Caco-2 (cell line): Measurements from ENCODE around the gene KRTAP4-4. TPM values are rescaled to one million over a fixed set of nuclear protein-coding genes. Genes with fewer than 3 reads are reported as not detected.

Experiments used
- BruUV-seq: library from RNA; stranded (reverse); fragments of 400-500 nt; replicated peaks from 2 replicates; lab custom pipeline; 2021; lab: Mats Ljungman, UMichigan
- CTCF ChIA-PET: fragments of 300-600 bp; sonication (Branson Sonifier 250); formaldehyde crosslinking; loops from one replicate; lab custom pipeline; 2022; ENCODE audit warnings: antibody characterized with exemption; lab: Charles Lee
- POLR2A ChIA-PET: fragments of 300-600 bp; sonication (Branson Sonifier 250); formaldehyde crosslinking; loops from one replicate; lab custom pipeline; 2022; ENCODE audit warnings: antibody characterized with exemption; lab: Charles Lee
- DNase-seq, 2 experiments: peaks; one replicate each; pipeline versions ENCODE4 v3.0.0 to v3.0.0-alpha.2; 2020 to 2022
- H3K27me3 ChIP-seq: replicated peaks from 2 replicates; pipeline ENCODE4 v1.6.0; 2011; ENCODE audit warnings: low read length; ENCODE audit not compliant: control insufficient read depth, insufficient read depth
- H3K36me3 ChIP-seq: 2 replicates; pipeline ENCODE4 v1.5.1; 2011; ENCODE audit warnings: low read length; ENCODE audit not compliant: control insufficient read depth, insufficient read depth
- H3K4me1 ChIP-seq: fragments of 250-450 bp; sonication (Bioruptor Pico); 2 replicates; pipeline ENCODE4 v1.5.1; 2020; ENCODE audit warnings: mild to moderate bottlenecking
- H3K4me3 ChIP-seq: 2 replicates; pipeline ENCODE4 v1.5.1; 2011; ENCODE audit warnings: low read depth, mild to moderate bottlenecking, control low read depth, low read length
- H3K9me3 ChIP-seq: fragments of 250-450 bp; sonication (Bioruptor Pico); 2 replicates; pipeline ENCODE4 v1.5.1; 2020; ENCODE audit warnings: mild to moderate bottlenecking, moderate library complexity
- H3K27ac Mint-ChIP-seq: one replicate; pipeline ENCODE4 v1.8.0; 2022; ENCODE audit warnings: mixed read lengths; ENCODE audit not compliant: unreplicated experiment
- H3K27me3 Mint-ChIP-seq: one replicate; pipeline ENCODE4 v1.8.0; 2022; ENCODE audit warnings: mixed read lengths; ENCODE audit not compliant: insufficient read depth, unreplicated experiment
- H3K36me3 Mint-ChIP-seq: one replicate; pipeline ENCODE4 v1.8.0; 2022; ENCODE audit warnings: mild to moderate bottlenecking, mixed read lengths; ENCODE audit not compliant: insufficient read depth, unreplicated experiment
- H3K4me1 Mint-ChIP-seq: one replicate; pipeline ENCODE4 v1.8.0; 2022; ENCODE audit warnings: low read depth, mixed read lengths; ENCODE audit not compliant: unreplicated experiment
- H3K4me3 Mint-ChIP-seq: one replicate; pipeline ENCODE4 v1.8.0; 2022; ENCODE audit warnings: mild to moderate bottlenecking, moderate library complexity, mixed read lengths; ENCODE audit not compliant: unreplicated experiment
- H3K9me3 Mint-ChIP-seq: one replicate; pipeline ENCODE4 v1.8.0; 2022; ENCODE audit warnings: mixed read lengths; ENCODE audit not compliant: unreplicated experiment
- CTCF ChIP-seq, 2 experiments: fragments of 200-600 bp in 1 of 2; IDR thresholded peaks; 1 replicate in 1 of 2; 2 replicates in 1 of 2; pipeline versions ENCODE4 v1.5.1 to v1.8.0; 2011 to 2022; ENCODE audit warnings: antibody characterized with exemption in 1 of 2, control low read depth in 1 of 2, inconsistent platforms in 1 of 2, low read depth in 1 of 2, low read length in 1 of 2, mild to moderate bottlenecking in 1 of 2, moderate library complexity in 1 of 2; ENCODE audit not compliant: insufficient read depth in 1 of 2, severe bottlenecking in 1 of 2, unreplicated experiment in 1 of 2
- intact Hi-C: fragments of 100-400 bp; cut with micrococcal nuclease; formaldehyde crosslinking; loops from one replicate; pipeline ENCODE4 v1.10.0; 2022; ENCODE audit not compliant: unreplicated experiment
- total RNA-seq: library from RNA; stranded (reverse); gene quantifications from 2 replicates; pipeline ENCODE4 v1.2.3, GENCODE V29; 2022

KRTAP4-4 gene
- total RNA-seq, 1 experiment from 2014 or later = not detected

GRCh38 chr17:41171886-41172285 lies 11.3 kb upstream of the KRTAP4-4 start:
- no peaks in the 10 kb centered on the region for H3K36me3 Mint-ChIP-seq
- CTCF ChIA-PET = no interaction called here
- Histone ChIP-seq H3K4me1 (no peaks in the 10 kb centered on the region), H3K4me3 (no peak overlapping the region), H3K27me3 (no peaks in the 10 kb centered on the region), H3K9me3 (no peaks in the 10 kb centered on the region), H3K36me3 (no peaks in the 10 kb centered on the region)
- intact Hi-C loops = no loop called here
- no peak overlapping the region for H3K4me3 Mint-ChIP-seq
- H3K27ac Mint-ChIP-seq = no peak overlapping the region
- POLR2A ChIA-PET = no interaction called here
- no peak for TF ChIP-seq CTCF (IDR thresholded peaks at IDR 0.05; ENCODE audit: insufficient read depth in 1 of 2, low read depth in 1 of 2, low read length in 1 of 2, severe bottlenecking in 1 of 2, unreplicated experiment in 1 of 2)
- H3K4me1 Mint-ChIP-seq = no peaks in the 10 kb centered on the region
- H3K9me3 Mint-ChIP-seq = no peaks in the 10 kb centered on the region
- BruUV-seq = no TSS peak
- H3K27me3 Mint-ChIP-seq = no peaks in the 10 kb centered on the region
- DNase-seq = no peak

GRCh38 chr17:41168121-41168520 lies 7.6 kb upstream of the KRTAP4-4 start, which contains the start of gene KRTAP4-3:
KRTAP4-3 (minus strand) TSS chr17:41168221; CDS start chr17:41168172, 49 bp downstream.
- H3K27me3 Mint-ChIP-seq = no peaks in the 10 kb centered on the region
- no peak for DNase-seq
- BruUV-seq = no TSS peak
- no peak within 1 kb of the TSS for H3K27ac Mint-ChIP-seq
- ChIA-PET POLR2A (no interaction called here), CTCF (no interaction called here)
- TF ChIP-seq CTCF (IDR thresholded peaks at IDR 0.05; ENCODE audit: insufficient read depth in 1 of 2, low read depth in 1 of 2, low read length in 1 of 2, severe bottlenecking in 1 of 2, unreplicated experiment in 1 of 2) = no peak
- no peak within 1 kb of the TSS for H3K4me3 Mint-ChIP-seq
- intact Hi-C loops = no loop called here
- Histone ChIP-seq H3K9me3 (no peaks in the 10 kb centered on the region), H3K4me3 (no peak within 1 kb of the TSS), H3K36me3 (no peaks in the 10 kb centered on the region), H3K4me1 (no peaks in the 10 kb centered on the region), H3K27me3 (no peaks in the 10 kb centered on the region)
- H3K36me3 Mint-ChIP-seq = no peaks in the 10 kb centered on the region
- H3K4me1 Mint-ChIP-seq = no peaks in the 10 kb centered on the region
- H3K9me3 Mint-ChIP-seq = no peaks in the 10 kb centered on the region

- intact Hi-C loops = no loop called here
- Histone ChIP-seq H3K9me3 (no peaks in the 10 kb centered on the region), H3K4me1 (no peaks in the 10 kb centered on the region), H3K4me3 (no peak overlapping the region), H3K27me3 (no peaks in the 10 kb centered on the region), H3K36me3 (no peaks in the 10 kb centered on the region)
- DNase-seq = no peak
- BruUV-seq = no TSS peak
- ChIA-PET POLR2A (no interaction called here), CTCF (no interaction called here)
- H3K27me3 Mint-ChIP-seq = no peaks in the 10 kb centered on the region
- H3K36me3 Mint-ChIP-seq = no peaks in the 10 kb centered on the region
- H3K4me1 Mint-ChIP-seq = no peaks in the 10 kb centered on the region
- H3K27ac Mint-ChIP-seq = no peak overlapping the region
- H3K4me3 Mint-ChIP-seq = no peak overlapping the region
- no peaks in the 10 kb centered on the region for H3K9me3 Mint-ChIP-seq
- no peak for TF ChIP-seq CTCF (IDR thresholded peaks at IDR 0.05; ENCODE audit: insufficient read depth in 1 of 2, low read depth in 1 of 2, low read length in 1 of 2, severe bottlenecking in 1 of 2, unreplicated experiment in 1 of 2)
Observed at GRCh38 chr17:41167561-41167960, 7.0 kb upstream of the KRTAP4-4 start.
